Retinal pigment epithelial cell (primary cell): Measurements from ENCODE around the gene ARSA.
"Not testable (repeated sequence)": the region's sequence is repeated elsewhere in the genome, so short reads cannot be mapped to it uniquely, and the experiment has no call there.

Experiments
- DNase-seq: peaks from one replicate; pipeline ENCODE4 v3.0.0-alpha.2; 2010; ENCODE audit warnings: low read depth
- H3K4me3 ChIP-seq: 2 replicates; pipeline ENCODE4 v1.5.1; 2011; ENCODE audit warnings: mild to moderate bottlenecking, low read length, control low read depth, moderate library complexity
- TF ChIP-seq, protein P1 (sequence below): conservative IDR thresholded peaks from 2 replicates; pipeline ENCODE4 v1.5.1; 2011; ENCODE audit warnings: low read depth, low read length, control low read depth, inconsistent platforms

Gene ARSA

DNA sequence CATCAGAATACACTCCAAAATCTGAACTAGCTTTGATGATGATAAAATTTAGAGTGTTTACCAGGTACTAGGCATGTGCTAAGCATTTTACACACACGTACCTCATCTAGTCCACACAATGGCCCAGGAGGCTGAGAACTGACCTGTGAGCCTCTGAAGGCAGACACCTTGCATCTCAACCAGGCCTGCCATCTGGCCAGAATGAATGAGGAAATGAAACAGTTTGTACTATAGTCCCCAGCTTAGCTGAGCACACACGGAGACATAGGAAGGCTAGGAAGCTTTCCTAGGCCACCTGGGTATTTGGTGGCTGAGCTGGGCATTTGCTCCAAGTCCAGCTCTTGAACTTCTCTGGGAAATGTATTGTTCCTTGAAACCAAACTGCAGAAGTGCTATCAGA, 37.8 kb upstream of the ARSA start:
- TF ChIP-seq, protein P1, sequence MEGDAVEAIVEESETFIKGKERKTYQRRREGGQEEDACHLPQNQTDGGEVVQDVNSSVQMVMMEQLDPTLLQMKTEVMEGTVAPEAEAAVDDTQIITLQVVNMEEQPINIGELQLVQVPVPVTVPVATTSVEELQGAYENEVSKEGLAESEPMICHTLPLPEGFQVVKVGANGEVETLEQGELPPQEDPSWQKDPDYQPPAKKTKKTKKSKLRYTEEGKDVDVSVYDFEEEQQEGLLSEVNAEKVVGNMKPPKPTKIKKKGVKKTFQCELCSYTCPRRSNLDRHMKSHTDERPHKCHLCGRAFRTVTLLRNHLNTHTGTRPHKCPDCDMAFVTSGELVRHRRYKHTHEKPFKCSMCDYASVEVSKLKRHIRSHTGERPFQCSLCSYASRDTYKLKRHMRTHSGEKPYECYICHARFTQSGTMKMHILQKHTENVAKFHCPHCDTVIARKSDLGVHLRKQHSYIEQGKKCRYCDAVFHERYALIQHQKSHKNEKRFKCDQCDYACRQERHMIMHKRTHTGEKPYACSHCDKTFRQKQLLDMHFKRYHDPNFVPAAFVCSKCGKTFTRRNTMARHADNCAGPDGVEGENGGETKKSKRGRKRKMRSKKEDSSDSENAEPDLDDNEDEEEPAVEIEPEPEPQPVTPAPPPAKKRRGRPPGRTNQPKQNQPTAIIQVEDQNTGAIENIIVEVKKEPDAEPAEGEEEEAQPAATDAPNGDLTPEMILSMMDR, result no peak
- no peak overlapping the region for H3K4me3 ChIP-seq
- DNase-seq, result no peak

DNA sequence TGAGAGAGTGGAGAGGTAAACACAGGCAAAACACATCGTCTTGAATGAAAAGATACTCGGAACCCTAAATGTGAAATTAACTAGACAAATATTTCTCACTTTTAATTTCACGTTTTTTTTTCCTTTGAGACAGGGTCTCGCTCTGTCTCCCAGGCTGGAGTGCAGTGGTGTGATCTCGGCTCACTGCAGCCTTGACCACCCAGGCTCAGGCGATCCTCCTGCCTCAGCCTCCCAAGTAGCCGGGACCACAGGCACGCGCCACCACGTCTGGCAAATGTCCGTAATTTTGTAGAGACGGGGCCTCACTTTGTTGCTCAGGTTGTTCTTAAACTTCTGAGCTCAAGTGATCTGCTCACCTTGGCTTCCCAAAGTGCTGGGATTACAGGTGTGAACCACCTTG, 37.3 kb upstream of the ARSA start:
- DNase-seq, result no peak
- no peak overlapping the region for H3K4me3 ChIP-seq
- TF ChIP-seq, protein P1, result no peak

DNA sequence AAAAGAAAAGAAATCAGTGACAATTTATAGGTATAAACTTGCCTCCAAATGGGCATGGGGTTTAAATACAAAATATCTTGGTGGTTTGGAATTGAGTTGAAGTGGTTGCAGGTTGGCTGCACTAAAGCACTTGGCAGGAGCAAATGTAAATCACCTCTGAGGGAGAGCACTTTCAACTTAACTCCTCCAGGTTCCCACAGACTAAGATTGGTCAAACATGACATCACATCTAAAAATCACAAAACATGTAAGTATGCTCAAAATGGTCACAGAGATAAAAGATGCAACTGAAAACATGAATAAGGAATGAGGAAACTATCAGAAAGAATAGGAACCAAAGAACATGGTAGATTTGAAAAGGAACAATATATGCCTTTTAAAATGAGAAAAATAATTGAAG, 32.4 kb upstream of the ARSA start:
- no peak for DNase-seq
- TF ChIP-seq, protein P1, result no peak
- no peak overlapping the region for H3K4me3 ChIP-seq

DNA sequence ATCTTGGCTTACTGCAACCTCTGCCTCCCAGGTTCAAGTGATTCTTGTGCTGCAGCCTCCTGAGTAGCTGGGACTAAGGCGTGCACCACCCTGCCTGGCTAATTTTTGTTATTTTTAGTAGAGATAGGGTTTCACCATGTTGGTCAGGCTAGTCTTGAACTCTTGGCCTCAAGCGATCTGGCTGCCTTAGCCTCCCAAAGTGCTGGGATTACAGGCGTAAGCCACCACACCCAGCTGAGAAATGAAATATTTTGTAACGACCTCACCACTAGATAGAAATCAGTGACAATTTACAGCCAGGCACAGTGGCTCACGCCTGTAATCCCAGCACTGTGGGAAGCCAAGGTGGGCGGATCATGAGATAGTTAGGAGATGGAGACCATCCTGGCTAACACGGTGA, 31.8 kb upstream of the ARSA start:
- not testable (repeated sequence) for DNase-seq

DNA sequence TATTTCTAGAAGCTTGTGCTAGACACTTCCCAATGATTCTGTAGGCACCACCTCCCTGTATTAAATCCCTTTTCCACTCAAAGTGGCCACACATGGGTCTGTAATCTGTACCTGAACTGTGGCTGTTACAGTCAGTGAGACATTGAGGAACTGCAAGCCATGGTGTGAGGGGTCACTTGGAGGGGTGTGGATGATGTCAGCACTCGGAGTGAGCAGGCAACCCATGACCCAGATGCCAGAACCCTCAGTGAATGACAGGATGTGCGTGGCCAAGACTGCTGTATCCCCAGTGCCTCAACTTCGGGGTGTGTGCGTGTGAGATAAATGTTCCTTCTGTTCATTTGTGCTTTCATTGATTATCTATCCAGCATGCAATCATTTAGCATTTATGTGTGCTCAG, 30.0 kb upstream of the ARSA start:
- H3K4me3 ChIP-seq, result no peak overlapping the region
- TF ChIP-seq, protein P1, result no peak
- DNase-seq, result no peak

More for the DNA sequence above, 31.8 kb upstream of the ARSA start:
- H3K4me3 ChIP-seq, result not testable (repeated sequence)

DNA sequence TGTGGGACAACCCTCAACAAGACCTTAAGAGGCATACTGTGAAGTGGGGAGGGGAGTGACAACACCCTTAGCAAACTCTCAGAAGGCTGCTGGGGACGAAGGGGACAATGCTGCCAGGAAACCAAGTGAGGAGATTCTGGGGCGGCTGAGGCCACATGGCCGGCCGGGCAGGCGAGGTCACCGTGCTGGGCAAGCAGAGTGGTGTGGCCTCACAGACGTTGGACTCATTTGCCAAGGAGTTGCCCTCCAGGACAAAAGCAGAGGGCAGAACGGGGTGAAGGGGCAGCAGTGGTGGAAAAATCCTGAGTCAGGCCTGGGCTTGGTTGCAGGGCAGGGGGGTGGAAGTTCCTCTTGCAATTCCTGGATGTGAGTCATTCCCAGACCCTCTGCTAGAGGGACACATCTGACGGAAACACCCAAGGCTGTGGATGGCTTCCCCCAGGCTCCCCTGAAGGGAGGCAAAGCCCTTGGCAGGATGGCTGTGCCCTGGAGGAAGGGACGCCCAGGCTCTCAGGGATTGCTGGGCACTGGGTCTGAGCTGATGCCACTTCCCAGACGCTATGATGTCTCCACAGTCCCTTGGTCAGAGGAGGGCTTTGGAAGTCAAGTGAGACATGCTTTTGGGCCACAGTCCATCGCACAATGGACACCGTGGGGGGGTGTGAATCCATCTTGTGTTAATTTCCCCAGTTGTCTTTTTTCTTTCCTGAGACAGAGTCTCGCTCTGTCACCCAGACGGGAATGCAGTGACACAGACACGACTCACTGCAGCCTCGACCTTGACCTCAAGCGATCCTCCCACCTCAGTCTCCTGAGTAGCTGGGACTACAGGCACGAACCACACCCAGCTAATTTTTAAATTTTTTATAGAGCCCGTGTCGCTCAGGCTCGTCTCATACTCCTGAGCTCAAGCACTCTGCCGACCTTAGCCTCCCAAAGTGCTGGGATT, 28.4 kb upstream of the ARSA start:
- no peak for DNase-seq
- TF ChIP-seq, protein P1, result no peak
- H3K4me3 ChIP-seq, result no peak overlapping the region

DNA sequence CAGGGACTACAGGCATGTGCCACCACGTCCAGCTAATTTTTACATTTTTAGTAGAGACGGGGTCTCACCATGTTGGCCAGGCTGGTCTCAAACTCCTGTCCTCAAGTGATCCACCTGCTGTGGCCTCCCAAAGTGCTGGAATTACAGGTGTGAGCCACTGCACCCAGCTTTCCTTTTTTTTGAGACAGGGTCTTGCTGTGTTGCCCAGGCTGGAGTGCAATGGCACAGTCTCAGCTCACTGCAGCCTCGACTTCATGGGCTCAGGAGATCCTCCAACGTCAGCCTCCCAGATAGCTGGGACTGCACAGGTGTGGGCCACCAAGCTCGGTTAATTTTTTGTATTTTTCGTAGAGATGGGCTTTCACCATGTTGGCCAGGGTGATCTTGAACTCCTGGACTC, 26.7 kb upstream of the ARSA start:
- DNase-seq, result not testable (repeated sequence)

DNA sequence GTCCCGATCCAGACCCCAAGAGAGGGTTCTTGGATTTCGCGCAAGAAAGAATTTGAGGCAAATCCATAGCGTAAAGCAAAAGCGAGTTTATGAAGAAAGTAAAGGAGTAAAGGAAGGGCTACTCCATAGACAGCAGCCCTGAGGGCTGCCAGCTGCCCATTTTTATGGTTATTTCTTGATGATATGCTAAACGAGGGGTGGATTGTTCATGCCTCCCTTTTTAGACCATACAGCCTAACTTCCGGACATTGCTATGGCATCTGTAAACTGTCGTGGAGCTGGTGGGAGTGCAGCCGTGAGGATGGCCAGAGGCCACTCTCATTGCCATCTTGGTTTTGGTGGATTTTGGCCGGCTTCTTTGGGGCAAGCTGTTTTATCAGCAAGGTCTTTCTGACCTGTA, 25.3 kb upstream of the ARSA start:
- TF ChIP-seq, protein P1, result no peak
- DNase-seq, result no peak
- no peak overlapping the region for H3K4me3 ChIP-seq

More for the DNA sequence above, 26.7 kb upstream of the ARSA start:
- not testable (repeated sequence) for H3K4me3 ChIP-seq

DNA sequence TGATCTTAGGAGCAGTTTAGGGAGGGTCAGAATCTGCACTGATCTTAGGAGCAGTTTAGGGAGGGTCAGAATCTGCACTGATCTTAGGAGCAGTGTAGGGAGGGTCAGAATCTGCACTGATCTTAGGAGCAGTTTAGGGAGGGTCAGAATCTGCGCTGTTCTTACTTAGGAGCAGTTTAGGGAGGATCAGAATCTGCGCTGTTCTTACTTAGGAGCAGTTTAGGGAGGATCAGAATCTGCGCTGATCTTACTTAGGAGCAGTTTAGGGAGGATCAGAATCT, 15.8 kb upstream of the ARSA start:
- not testable (repeated sequence) for H3K4me3 ChIP-seq, DNase-seq

DNA sequence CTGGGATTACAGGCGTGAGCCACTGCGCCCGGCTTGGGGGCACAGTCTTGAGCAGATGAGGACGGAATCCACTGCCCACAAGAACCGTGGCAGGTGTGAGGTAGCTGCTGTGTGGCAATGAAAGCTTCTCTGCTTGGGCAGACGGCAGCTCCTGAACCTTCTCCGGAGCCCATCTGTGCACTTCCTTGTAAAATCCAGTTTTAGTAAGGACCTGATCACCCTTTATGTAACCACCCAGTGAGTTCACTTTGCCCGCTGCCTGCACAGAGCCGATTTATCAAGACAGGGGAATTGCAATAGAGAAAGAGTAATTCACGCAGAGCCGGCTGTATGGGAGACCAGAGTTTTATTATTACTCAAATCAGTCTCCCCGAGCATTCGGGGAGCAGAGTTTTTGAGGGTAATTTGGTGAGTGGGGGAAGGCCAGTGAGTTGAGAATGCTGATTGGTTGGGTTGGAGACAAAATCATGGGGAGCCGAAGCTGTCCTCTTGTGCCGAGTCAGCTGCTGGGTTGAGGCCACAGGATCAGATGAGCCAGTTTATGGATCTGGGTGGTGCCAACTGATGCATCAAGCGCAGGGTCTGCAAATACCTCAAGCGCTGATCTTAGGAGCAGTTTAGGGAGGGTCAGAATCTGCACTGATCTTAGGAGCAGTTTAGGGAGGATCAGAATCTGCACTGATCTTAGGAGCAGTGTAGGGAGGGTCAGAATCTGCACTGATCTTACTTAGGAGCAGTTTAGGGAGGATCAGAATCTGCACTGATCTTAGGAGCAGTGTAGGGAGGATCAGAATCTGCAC, 15.3 kb upstream of the ARSA start:
- DNase-seq, H3K4me3 ChIP-seq: not testable (repeated sequence)
